ENCODE data around the gene ADORA2B.
"Not testable (repeated sequence)": the region's sequence is repeated elsewhere in the genome, so short reads cannot be mapped to it uniquely, and the experiment has no call there.

Gene ADORA2B

GRCh38 chr17:15944759-15945526 lies at the start of gene ADORA2B:
Gene ADORA2B, plus strand, starts transcription at chr17:15945130. Its CDS starts 119 bp downstream, at chr17:15945249.
- peak; percentile 74 to 78 for DNase-seq

DNA sequence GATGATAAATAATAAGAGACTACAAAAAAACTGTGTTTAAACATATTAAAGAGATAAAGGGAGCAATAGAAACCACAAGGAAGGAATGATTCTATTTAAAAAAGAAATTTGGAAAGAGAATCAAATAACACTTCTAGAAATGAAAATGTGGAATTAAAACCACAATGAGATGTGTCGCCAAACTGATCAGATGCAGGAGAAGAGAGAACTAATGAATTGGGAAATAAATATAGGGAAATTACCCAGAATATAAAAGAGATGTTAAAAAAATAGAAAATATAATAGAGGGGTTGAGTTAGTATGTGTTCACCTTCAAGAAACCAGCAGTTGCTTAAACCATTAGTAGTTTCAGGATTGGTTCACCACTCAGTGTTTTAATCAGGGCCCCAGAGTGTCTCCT lies 48.7 kb upstream of the ADORA2B start:
- DNase-seq, result no peak

DNA sequence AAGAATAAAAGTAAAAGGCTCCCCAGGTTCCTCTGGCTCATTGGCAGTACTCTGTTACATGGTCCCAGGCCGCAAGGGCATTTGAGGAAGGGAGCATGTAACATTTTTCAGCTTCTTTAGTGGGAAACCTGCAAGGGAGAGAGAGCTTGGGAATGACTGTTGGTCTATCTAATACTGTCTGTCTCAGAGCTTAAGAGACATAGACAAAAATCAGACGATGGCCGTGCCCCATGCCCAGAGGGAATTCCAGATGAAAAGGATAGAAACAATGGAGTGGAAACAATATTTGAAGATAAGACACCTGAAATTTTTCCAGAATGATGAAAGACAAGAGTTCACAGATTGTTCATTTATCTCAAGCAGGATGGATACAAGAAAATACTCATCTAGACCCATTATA lies 48.1 kb upstream of the ADORA2B start:
- DNase-seq, result no peak

DNA sequence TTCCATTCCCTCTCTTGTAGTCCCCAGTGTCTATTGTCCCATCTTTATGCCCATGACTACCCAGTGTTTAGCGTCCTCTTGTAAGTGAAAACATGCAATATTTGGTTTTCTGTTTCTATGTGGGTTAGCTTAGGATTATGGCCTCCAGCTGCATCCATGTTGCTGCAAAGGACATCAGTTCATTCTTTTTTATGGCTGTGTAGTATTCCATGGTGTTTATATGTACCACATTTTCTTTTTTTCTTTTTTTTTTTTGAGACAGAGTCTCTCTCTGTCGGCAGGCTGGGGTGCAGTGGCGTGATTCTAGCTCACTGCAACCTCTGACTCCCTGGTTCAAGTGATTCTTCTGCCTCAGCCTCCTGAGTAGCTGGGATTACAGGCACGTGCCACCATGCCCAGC lies 45.3 kb upstream of the ADORA2B start:
- DNase-seq, result not testable (repeated sequence)

DNA sequence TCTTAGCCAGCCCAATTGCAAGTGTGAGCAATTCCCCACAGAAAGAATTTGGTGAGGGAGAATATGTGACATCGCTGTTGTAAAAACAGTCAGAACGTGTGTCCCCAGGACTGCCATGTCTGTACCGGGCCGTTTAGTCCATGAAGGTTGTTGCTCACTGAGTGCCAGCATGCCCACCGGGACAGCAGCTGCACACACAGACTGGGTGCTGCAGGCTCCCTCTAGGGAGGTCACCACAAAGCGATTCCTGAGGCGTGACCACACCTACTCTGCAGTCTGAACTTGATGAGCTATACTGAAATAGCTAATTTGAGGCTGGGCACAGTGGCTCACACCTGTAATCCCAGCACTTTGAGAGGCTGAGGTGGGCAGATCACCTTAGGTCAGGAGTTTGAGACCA lies 44.1 kb upstream of the ADORA2B start:
- DNase-seq, result no peak

DNA sequence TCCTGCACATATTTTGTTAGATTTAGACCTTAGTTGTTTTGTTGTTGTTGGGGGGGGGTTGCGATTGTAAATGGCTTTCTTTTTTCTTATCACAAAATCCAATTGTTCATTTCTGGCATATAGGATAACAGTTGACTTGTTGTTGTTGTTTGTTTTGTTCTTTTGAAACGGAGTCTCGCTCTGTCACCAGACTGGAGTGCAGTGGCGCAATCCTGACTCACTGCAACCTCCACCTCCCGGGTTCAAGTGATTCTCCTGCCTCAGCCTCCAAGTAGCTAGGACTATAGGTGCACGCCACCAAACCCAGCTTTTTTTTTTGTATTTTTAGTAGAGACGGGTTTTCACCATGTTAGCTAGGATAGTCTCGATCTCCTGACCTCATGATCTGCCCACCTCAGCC lies 39.7 kb upstream of the ADORA2B start:
- not testable (repeated sequence) for DNase-seq

DNA sequence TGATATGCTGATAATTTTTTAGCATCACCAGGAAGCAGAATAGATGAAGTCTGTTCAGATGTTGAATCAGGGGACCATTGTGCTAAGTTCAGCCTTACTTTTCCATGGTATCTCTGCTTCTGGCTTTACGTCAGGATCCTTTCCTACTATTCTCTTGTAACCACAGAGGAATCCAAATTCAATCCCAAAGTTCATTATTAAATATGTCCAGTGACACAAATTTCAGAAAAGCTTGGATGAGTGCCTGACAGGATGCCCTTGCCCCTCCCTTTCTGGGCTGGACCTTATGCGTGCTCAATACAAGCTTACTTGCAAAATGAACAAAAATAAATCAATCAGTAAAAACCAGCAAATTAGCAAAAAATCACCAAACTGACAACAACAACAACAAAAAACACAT lies 37.6 kb upstream of the ADORA2B start:
- DNase-seq, result no peak

DNA sequence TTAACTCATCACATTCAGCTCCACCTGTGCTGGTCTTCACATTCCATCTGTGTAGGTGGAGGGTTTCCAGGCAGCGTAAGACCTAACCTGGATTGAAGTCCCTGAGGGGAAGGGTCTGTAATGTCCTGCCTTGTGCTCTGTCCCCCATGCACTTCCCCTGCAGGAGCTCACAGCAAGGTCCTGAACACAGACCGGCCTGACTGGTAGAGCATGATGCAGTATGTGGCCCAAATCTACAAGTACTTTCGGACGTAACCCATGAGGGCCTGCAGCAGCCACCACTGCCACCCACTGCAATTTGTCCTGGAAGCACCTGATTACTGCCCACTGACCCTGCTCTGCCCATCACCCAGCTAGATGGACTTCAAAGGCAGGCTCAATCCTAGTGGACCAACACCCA lies 36.6 kb upstream of the ADORA2B start:
- no peak for DNase-seq

DNA sequence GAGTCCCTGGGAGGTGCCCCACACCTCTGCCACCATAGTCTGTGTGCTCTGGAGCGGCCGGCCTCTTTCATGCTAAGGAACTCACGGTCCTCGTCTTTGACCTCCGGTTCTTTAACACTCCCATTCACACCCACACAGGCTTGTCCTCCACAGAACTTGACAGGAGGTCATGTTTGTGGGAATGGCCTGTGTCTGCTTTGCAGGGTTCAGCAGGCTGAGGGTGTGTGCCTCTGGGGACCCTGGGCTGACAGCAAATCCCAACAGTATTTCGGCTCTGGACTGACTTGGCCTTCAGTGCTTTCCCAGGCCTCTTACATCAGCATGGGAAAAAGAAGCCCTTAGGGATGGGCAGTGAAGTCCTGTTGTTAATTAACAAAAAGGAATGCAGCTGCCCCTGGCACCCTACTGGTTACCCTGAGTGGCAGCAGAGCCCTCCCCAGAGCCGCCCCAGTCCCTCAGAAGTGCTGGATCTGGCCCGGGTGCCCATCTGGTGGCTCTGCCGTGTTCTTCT lies 35.4 kb upstream of the ADORA2B start:
- no peak for DNase-seq

DNA sequence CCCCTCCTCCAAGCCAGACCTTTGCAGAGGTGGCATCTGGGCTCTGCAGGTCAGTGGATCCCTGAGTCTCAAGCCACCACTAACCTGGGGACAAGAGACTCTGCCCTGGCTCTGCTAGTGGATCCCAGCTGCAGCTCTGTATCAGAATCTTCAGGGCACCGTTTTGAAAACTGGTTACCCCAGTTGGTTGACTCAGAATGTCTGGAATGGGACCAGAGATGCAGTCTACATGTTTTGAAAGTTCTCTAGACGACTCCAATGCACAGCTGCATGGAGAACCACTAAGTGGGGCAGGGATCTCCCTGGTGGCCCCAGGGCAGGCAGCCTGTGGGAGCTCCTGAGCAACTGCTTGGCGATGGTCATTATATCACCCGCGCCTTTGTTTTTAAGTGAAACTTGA lies 34.1 kb upstream of the ADORA2B start:
- no peak for DNase-seq

GRCh38 chr17:15911701-15912100 lies 33.2 kb upstream of the ADORA2B start:
- not testable (repeated sequence) for DNase-seq

GRCh38 chr17:15912416-15912955 lies 32.4 kb upstream of the ADORA2B start:
- DNase-seq, result no peak

DNA sequence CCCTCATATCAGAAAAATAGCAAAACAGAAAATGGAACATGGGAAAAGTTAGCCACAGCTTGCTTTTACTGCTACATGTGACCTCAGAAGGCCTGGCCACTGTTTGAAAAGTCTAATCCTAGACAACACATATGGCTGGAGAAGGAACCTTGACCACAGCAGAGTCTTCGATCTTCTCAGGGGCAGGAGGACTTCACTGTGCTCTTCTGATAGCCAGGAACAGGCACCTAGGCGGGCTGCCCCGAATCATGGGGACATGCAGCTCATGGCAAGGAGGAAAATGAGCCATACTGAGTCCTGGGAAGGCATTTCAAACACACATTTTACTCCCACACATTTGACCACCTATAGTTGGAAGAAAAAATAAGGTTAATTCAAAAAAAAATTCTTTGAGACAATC lies 31.1 kb upstream of the ADORA2B start:
- DNase-seq, result no peak

DNA sequence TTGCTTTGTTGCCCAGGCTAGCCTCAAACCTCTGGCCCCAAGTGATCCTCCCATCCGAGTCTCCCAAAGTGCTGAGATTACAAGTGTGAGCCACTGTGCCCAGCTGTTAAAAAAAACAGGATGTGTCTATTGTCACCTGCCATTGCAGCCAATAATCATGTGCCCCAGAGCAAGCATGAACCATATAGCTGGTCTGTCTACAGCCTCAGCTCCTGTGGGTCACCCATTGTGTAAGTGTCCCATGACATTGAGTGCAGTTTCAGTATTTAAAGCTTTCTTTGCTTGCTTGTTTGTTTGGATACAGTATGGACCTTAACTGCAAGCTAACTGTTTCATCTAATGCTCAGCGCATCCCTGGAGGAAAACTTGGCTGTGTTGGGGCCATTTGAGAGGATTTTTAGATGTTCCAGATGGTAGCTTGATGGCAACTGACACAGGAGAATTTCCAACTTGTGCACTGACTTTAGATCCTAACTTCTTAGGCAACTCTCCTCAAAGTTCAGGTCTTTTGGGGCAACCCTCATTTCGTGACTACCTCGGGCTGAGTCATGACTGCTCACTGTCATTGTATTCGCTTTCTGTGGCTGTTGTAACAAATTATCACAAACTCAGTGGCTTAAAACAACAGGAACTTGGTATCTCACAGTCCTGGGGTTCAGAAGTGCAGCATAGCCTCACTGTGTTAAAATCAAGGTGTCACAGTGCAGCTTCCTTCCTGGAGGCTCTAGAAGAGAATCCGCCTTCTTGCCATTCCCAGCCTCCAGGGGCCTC lies 30.3 kb upstream of the ADORA2B start:
- peak in 1 of 2 experiments; percentile 27 for DNase-seq

GRCh38 chr17:15915961-15916360 lies 29.0 kb upstream of the ADORA2B start:
- DNase-seq, result no peak

DNA sequence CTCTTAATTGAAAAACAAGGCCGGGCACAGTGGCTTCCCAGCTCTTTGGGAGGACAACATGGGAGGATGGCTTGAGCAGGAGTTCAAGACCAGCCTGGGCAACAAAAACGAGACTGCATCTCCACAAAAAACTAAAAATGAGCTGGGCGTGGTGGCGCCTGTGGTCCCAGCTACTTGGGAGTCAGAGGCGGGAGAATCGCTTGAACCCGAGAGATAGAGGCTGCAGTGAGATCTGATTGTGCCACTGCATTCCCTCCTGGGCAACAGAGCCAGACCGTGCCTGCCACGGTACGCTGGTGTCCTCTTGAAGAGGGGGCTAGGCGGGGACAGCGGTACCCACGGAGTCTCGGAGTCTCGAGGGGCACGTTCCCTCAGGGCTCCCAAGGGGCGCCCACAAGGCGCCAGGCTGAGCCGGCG lies 27.9 kb upstream of the ADORA2B start:
- no peak for DNase-seq

- no peak for DNase-seq
Measured at GRCh38 chr17:15917438-15918027, 27.4 kb upstream of the ADORA2B start.

DNA sequence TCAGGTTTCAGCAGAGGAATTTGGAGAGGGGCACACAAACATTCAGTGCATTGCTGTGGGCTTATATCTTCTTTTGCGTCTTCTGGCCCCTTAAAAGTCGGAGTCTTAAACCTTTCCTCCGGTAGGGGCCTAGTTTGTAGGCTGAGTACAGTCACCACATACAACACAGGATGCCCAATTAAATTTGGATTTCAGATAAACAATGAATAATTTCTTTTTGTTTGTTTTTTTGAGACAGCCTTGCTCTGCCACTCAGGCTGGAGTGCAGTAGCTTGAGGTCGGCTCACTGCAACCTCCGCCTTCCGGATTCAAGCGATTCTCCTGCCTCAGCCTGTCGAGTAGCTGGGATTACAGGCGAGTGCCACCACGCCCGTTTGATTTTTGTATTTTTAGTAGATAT lies 26.7 kb upstream of the ADORA2B start:
- no peak for DNase-seq

- DNase-seq, result no peak
Measured at GRCh38 chr17:15918661-15919259, 26.2 kb upstream of the ADORA2B start.

DNA sequence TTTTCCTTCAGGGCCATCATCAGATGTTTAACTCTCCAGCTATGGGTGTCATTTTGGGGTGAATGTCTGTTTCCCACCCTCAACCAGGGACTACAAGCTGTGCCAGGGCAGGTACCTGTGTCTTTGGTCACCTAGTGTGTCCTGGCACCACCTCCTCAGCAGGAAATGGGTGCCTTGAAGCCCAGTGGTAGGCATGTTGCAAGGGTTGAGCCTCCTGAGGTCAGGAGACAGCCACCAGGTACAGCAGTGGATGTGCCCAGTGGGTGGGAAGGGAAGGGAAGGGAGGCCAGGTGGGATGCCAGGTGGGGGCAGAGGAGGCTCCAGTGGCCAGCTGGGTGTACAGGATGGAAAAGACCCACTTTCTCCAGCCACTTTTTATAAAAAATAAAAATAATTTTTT lies 25.5 kb upstream of the ADORA2B start:
- DNase-seq, result no peak

DNA sequence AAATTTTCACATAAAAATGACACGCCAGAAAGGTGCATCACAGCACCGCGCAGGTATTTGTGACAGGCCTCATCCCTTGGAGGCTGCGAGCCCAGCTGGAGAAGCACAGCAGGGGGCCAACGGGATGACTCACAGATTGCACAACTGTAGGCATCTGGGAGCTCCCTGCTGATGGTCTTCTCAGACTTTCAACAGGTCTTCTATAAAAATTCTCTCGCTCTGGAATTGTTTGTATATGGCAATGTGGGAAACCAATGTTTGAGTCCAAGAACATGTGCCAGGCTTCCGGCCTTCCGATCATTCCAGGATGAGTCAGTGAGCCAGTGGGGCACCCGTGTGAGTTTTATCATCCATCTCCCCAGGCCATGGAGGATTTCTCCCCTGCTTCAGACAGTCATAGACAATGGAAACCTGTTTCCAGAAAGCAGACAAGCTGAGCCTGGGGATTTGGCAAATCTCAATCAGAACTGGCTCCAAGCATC lies 24.1 kb upstream of the ADORA2B start:
- no peak for DNase-seq

DNA sequence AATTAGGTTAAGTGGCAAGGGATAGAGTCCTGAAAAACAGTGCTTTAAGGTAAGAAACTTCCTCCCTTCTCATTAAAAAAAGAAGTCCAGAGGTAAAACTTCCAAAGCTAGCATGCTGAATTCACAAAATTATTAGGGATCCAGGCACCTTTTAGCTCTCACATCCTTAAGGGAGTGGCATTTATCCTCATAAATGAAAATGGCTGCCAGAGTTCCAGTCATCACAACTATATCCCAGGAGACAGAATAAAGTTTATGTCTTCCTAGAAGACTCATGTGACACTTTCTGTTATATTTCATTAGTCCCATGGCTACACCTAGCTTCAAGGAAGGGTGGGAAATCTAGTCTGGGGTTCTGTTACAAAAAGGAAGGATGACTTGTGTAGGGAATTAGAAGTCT lies 23.3 kb upstream of the ADORA2B start:
- DNase-seq, result no peak

- no peak for DNase-seq
Measured at GRCh38 chr17:15922586-15922985, 22.3 kb upstream of the ADORA2B start.

Measured in activated T-cell treated with anti-CD3 and anti-CD28 coated beads, Interleukin-2, amount 50 U/mL, for 48 hours (primary cell).